ENCODE measurements around the gene RASAL2.
"Not testable (repeated sequence)": the region's sequence is repeated elsewhere in the genome, so short reads cannot be mapped to it uniquely, and the experiment has no call there.

The RASAL2 gene

GRCh38 chr1:178072326-178072725, 21.6 kb upstream of the RASAL2 start:
- DNase-seq, result no peak

DNA sequence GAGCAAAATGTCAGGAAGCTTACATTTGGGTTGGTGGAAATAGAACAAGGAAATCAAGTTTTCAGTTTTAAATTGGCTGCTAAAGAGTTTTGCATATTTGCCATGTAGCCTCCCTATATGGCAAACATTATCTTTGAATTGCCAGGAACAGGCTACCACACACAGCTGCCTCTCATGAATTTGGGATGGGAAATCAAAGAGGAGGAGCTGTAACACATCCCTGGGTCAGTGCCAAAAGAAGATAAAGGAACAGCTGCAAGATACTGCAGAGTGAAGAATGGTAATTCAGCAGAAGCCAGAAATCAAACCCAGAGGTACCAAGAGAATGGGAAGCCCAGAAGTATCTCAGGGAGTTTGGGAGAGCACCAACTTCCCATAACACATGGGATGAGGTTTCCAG, 18.6 kb upstream of the RASAL2 start:
- DNase-seq, result no peak

DNA sequence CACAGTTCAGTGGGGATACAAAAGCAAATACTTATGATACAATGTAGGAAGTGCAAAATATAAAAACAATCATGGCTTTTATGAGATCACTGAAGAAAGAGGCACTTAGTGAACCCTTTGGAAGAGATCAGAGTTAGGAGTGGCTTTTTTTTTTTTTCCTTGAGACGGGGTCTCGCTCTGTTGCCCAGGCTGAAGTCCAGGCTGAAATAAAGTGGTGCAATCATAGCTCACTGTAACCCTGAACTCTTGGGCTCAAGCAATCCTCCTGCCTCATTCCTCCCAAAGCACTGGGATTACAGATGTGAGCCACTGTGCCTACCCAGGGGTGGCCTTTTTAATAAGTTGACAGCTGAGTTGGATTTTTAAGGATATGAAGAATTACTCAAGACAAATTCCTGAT, 17.3 kb upstream of the RASAL2 start:
- no peak for DNase-seq

- no peak for DNase-seq
These were observed 16.0 kb upstream of the RASAL2 start for GRCh38 chr1:178077917-178078316.

DNA sequence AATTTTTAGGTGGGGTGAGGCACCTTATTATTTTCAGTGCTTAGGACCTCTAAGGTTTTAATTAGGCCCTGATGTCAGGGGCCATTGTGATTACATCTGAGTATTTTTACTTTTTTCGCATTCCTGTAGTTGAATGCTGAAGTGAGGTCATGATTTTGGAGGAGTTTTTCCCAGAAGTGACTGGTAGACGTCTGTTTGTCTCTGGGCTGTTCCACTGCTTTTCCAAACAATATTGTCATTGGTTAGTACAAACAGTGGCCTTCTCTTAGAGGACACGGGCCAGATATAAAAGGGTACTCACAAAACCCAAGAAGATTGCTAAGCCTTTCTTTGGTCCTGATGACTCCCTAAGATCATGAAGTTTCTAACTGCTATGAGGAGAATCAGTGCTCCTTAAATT, 7.6 kb upstream of the RASAL2 start:
- DNase-seq, result no peak

DNA sequence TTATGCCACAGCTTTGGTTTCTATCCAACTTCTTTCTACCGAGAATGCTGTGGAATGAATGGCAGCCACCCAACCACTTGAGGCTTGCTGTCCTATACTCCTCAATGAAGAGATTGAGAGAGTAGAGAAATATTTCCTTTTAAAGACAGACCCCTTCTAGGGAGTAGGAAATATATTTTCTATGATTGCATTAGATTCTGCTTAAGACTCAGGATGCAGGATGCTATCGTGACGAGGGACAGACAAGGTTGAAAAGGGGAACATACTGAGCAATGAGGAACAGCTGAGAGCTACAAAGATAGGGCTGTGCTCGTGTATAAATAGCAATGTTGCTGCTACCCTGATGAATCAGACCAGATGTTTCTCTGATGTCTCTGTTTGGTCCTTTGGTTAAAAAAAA, 7.1 kb upstream of the RASAL2 start:
- no peak for DNase-seq

GRCh38 chr1:178088651-178089050, 5.3 kb upstream of the RASAL2 start:
- DNase-seq, result no peak

DNA sequence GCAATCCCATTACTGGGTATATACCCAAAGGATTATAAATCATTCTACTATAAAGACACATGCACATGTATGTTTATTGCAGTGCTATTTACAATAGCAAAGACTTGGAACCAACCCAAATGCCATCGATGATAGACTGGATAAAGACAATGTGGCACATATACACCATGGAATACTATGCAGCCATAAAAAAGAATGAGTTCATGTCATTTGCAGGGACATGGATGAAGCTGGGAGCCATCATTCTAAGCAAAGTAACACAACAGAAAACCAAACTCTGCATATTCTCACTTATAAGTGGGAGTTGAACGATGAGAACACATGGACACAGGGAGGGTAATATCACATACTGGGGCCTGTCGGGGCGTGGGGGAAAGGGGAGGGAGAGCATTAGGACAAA, 2.5 kb upstream of the RASAL2 start:
- DNase-seq, result not testable (repeated sequence)

DNA sequence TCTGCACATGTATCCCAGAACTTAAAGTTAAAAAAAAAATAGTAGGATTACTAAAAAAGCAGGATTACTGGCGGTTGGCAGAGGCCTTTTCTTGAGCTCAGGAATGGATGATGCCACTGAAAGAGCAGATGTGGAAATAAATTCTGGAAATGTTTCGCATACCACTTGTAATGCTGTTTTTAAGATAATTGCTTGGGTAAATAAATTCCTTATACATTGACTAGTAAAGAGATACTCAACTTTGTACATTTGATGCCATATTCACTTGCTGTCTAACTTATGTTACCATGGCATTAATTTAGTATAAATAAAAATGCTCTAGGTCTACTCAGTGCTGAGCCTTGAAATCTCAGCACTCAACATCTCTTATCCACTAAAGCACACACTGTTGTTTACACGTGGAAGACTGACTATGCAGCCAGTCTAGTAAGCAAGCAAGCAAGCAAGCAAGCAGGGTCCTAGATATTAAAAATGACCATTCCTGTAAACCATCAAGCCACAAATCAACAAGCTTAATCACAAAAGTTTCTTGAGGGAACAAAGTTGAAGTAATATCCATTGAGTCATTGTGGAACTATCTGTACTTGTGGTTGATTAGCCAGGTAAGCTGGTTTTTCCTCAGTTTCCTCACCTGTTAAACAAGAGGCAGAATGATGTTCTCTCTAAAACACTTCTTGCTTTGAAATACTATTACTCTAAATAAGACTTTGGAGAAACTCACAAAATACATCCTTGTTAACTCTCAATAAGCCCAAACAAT, 1.7 kb upstream of the RASAL2 start:
- DNase-seq, result no peak

GRCh38 chr1:178092878-178093493, 918 bp upstream of the RASAL2 start:
- DNase-seq, result no peak

DNA sequence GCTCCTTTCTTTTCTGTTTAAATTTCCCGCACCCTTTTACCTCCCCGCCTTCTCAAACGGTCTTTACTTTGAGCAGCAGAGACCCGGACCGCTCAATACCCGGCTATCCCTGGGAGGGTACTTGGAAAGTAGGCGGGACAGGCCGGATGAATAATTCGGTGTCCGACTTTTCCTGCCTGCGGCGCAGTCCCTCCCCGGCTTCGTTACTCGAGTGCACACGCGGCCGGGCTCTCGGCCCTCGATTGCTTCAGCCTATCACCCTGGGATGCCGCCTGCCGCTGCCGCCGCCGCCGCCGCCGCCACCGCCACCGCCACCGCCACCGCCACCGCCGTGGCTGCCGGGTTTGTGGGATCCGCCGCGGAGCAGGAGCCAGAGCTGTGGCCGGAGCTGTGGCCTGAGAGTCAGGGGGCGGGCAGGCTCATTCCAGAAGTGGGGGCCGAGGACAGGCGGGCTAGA, 382 bp upstream of the RASAL2 start:
- peak; percentile 82 for DNase-seq

DNA sequence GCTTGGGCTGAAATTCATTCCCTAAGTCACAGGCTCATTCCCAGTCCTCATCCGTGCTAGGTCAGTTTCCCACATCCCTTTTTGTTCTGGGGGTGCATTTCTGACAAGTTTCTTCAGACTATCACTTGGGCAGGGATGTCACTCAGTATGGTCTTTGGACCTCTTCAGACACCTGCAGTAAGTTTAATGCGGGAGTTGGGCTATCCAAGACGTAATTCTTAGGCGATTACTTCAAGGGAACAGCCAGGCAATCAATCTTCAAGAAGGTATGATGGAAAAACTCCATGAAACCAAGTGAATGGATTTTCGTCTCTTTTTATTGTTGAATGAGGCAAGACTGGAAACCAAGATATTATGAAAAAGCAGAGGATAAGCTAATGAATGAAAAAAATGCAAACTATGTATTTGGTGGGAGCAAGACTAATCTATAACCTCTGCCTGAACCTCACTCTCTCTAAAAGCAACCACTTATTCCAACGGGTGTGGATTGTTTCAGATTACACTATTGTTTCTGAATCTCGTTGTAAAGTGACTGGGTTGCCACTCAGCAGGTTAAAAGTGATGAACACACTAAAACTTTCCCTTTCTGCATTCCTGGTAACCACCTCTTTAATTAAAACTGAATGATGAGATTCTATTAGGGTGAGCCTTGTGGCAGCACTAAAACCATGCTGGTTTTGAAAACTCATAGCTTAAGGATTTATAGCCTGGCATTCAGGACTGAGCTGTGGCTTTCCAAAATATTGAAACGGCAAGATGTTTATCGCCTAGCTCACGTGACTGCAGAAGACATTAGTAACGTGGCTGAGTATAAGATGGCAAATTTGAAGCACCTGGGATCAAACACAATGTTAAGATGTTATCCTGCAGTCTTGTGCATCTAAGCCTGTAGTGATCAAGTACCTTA, 1.1 kb downstream of the RASAL2 start:
- DNase-seq, result no peak

- DNase-seq, result no peak
These were observed 2.5 kb downstream of the RASAL2 start for GRCh38 chr1:178096421-178096820.

GRCh38 chr1:178098262-178098661, 4.4 kb downstream of the RASAL2 start:
- DNase-seq, result no peak

DNA sequence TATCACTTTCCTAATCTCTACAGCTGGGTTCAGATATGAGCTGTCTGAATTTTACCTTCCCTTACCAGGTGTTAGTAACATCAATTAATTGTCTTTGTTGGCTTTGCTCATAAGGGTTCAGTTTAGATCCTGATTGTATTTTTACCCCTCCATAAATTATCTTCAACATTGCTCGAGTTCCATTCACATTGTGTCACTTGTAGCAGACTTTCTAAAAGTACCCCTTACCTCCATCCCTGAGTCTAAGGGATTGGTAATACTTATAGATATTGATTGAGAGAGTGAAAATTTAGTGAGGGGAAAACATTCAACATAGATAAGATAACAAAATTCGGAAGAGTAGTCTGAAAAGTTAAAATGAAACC, 7.3 kb downstream of the RASAL2 start:
- DNase-seq, result no peak

DNA sequence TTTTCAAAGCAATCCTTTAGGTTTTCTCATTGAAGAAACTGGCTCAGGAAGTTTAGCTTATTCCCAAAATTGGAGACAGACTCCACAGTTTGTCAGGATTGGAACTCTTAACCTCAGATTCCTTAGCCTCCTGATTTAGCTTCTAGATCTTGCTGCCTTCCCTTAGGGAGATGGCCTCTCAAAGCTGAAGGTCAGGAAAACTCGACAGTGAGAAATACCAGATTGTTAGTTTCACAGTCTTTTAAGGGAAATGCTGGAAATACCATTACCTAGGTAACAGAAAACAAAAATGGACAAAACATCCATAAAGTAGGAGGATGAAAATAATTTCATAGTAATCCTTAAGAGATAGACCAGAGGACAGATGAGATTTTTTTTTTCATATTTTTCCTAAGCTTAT, 7.8 kb downstream of the RASAL2 start:
- DNase-seq, result no peak

- DNase-seq, result no peak
These were observed 8.3 kb downstream of the RASAL2 start for GRCh38 chr1:178102218-178102617.

GRCh38 chr1:178107823-178108222, 13.9 kb downstream of the RASAL2 start:
- DNase-seq, result no peak

- no peak for DNase-seq
These were observed 15.6 kb downstream of the RASAL2 start for GRCh38 chr1:178109348-178110143.

- DNase-seq, result no peak
These were observed 21.4 kb downstream of the RASAL2 start for GRCh38 chr1:178115260-178115659.

GRCh38 chr1:178118524-178118923, 24.6 kb downstream of the RASAL2 start:
- DNase-seq, result no peak

DNA sequence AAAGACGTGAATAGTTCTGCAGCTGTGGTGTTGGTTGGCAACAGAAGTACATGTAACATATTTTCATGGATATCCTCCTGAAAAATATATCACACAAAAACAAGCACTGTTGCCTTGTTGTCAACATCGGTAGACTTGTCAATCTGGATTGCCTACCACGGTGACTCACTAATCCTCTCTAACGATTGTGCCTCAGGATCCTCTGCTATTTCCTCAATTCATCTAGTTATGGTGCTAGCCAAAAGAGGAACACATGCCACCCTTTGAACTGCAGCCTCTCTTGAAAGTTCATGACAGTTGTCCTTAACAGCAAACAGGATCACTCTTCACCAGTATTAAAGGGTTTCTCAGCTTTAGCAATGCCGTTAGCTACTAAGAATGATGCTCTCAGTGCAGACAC, 25.7 kb downstream of the RASAL2 start:
- no peak for DNase-seq

GRCh38 chr1:178120088-178120487, 26.2 kb downstream of the RASAL2 start:
- no peak for DNase-seq
